ENCODE data around the gene OR2F2.

The OR2F2 gene

GRCh38 chr7:143979359-143979758 is 44.3 kb downstream of the OR2F2 start:
- DNase-seq (ENCODE audit: low spot score) = no peak

- DNase-seq (ENCODE audit: low spot score) = no peak
Measured at GRCh38 chr7:143979998-143980397, 45.0 kb downstream of the OR2F2 start.

GRCh38 chr7:143980746-143981510 is 45.9 kb downstream of the OR2F2 start:
- DNase-seq (ENCODE audit: low spot score) = no peak

- no peak for DNase-seq (ENCODE audit: low spot score)
Measured at GRCh38 chr7:143983960-143984359, 48.9 kb downstream of the OR2F2 start.
